BLaER1 treated with 17β-estradiol and CSF1 and Interleukin-3, amounts not matched to agents 10 nM and 100 nM (cell line): ENCODE data around the gene SOWAHA.
A peak's percentile ranks its signal among the peaks of the same experiment; 100 is the strongest.

Experiments used
- H3K27ac ChIP-seq, 11 experiments: shearing (Covaris generic); formaldehyde crosslinking; 2 replicates each; pipeline ENCODE4 v1.8.1; 2022
- H3K27me3 ChIP-seq, 11 experiments: shearing (Covaris generic); formaldehyde crosslinking; 2 replicates each; pipeline ENCODE4 v1.8.1; 2022
- H3K36me3 ChIP-seq, 11 experiments: shearing (Covaris generic); formaldehyde crosslinking; 2 replicates each; pipeline ENCODE4 v1.8.1; 2022
- H3K4me1 ChIP-seq, 10 experiments: shearing (Covaris generic); formaldehyde crosslinking; 2 replicates each; pipeline ENCODE4 v1.8.1; 2022
- H3K4me2 ChIP-seq, 11 experiments: shearing (Covaris generic); formaldehyde crosslinking; 2 replicates each; pipeline ENCODE4 v1.8.1; 2022
- H3K4me3 ChIP-seq, 10 experiments: shearing (Covaris generic); formaldehyde crosslinking; 2 replicates each; pipeline ENCODE4 v1.8.1; 2022
- H3K9ac ChIP-seq, 11 experiments: shearing (Covaris generic); formaldehyde crosslinking; 2 replicates each; pipeline ENCODE4 v1.8.1; 2022
- H3K9me3 ChIP-seq, 11 experiments: shearing (Covaris generic); formaldehyde crosslinking; replicated peaks in 1 of 11; 2 replicates each; pipeline ENCODE4 v1.8.1; 2022
- H4K20me1 ChIP-seq, 11 experiments: shearing (Covaris generic); formaldehyde crosslinking; 2 replicates each; pipeline ENCODE4 v1.8.1; 2022
- Cebpa-rat ChIP-seq, 11 experiments: shearing (Covaris generic); IDR thresholded peaks; 2 replicates each; pipeline ENCODE4 v1.8.1; 2022

The SOWAHA gene

GRCh38 chr5:132838516-132839282 is 25.6 kb downstream of the SOWAHA start:
- Histone ChIP-seq H3K9ac (peak overlapping the region in 6 of 11 experiments; percentile 44 to 71 (median 67); a peak in 9 of 22 replicates), H4K20me1 (no peaks in the 10 kb centered on the region), H3K4me3 (no peak overlapping the region), H3K27ac (peak overlapping the region; percentile 65 to 89 (median 79); a peak in 20 of 22 replicates), H3K4me2 (peak overlapping the region in 10 of 11 experiments; percentile 62 to 90 (median 78); a peak in 18 of 22 replicates), H3K9me3 (0 out of 22 replicates have a peak, but pooled peaks cover 0 to 5% (median 0%) of the 10 kb centered on the region in 11 experiments), H3K4me1 (peaks cover 25 to 78% (median 65%) of the 10 kb centered on the region in 10 experiments), H3K36me3 (no peaks in the 10 kb centered on the region), H3K27me3 (no peaks in the 10 kb centered on the region)
- TF ChIP-seq Cebpa-rat (IDR thresholded peaks at IDR 0.05) = no peak

DNA sequence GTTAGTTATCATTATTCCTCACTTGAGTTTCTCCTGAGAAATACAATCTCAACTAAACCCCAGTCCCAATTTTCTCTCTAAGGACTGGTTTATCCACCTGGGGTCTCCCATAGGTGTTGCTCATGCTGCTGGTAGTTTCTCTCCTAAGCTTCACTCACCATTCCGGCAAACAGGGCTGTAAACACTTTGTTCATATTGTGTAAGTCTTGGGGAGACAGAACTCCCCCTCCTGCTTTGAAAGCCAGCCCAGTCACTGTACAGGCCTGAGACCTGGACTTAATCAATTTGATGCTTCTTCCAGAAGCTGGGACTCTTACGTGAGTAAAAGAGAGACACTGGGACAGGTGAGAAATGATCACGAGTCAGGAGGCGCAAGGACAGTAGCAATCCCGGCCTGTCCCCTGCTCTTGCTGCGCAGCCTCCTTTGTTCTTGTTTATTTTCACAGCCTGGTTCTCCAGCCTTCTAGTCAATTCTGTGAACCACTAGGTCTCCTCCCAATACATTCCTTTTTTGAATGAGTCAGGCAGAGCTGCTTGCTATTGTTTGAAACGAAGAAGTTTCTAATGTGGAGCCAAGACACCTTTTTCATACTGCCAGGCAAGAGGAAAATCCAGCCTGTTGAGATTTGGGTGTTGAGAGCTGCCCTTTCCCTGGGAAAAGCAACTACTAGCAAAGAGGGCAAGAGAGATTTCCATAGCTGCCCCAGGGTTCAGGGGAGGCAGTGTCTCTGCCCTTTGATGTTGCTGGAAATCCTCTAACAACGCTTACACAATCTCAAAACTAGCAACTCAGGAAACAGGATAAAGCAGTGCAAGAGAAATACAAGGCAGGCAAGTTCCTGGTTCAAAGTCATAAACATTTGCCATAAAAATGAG is 26.6 kb downstream of the SOWAHA start:
- H3K27me3 ChIP-seq = no peaks in the 10 kb centered on the region
- H3K9me3 ChIP-seq = 0 out of 22 replicates have a peak, but pooled peaks cover 0 to 5% (median 0%) of the 10 kb centered on the region in 11 experiments
- H4K20me1 ChIP-seq = no peaks in the 10 kb centered on the region
- TF ChIP-seq Cebpa-rat (IDR thresholded peaks at IDR 0.05) = peak in 10 of 11 experiments; percentile 14 to 83 (median 56); a peak in 11 of 22 replicates
- no peak overlapping the region for H3K4me3 ChIP-seq
- H3K36me3 ChIP-seq = no peaks in the 10 kb centered on the region
- H3K4me2 ChIP-seq = peak overlapping the region; percentile 12 to 90 (median 77); a peak in 20 of 22 replicates
- H3K27ac ChIP-seq = peak overlapping the region in 10 of 11 experiments; percentile 47 to 89 (median 80); a peak in 20 of 22 replicates
- H3K9ac ChIP-seq = peak overlapping the region in 8 of 11 experiments; percentile 20 to 71 (median 60); a peak in 14 of 22 replicates
- peaks cover 25 to 78% (median 65%) of the 10 kb centered on the region in 10 experiments for H3K4me1 ChIP-seq

GRCh38 chr5:132840313-132840712 is 27.2 kb downstream of the SOWAHA start:
- Histone ChIP-seq H3K4me3 (no peak overlapping the region), H3K9me3 (0 out of 22 replicates have a peak, but pooled peaks cover 0 to 5% (median 0%) of the 10 kb centered on the region in 11 experiments), H3K4me1 (peaks cover 25 to 75% (median 65%) of the 10 kb centered on the region in 10 experiments), H3K27ac (peak overlapping the region; percentile 27 to 89 (median 79); a peak in 20 of 22 replicates), H3K27me3 (no peaks in the 10 kb centered on the region), H4K20me1 (no peaks in the 10 kb centered on the region), H3K36me3 (no peaks in the 10 kb centered on the region), H3K4me2 (peak overlapping the region; percentile 12 to 90 (median 77); a peak in 20 of 22 replicates), H3K9ac (peak overlapping the region in 8 of 11 experiments; percentile 20 to 71 (median 60); a peak in 13 of 22 replicates)
- no peak; a peak in 1 of 22 replicates for TF ChIP-seq Cebpa-rat (IDR thresholded peaks at IDR 0.05)

- no peak for TF ChIP-seq Cebpa-rat (IDR thresholded peaks at IDR 0.05)
- 0 out of 22 replicates have a peak, but pooled peaks cover 0 to 2% (median 0%) of the 10 kb centered on the region in 11 experiments for H3K9me3 ChIP-seq
- H3K4me3 ChIP-seq = no peak overlapping the region
- H3K9ac ChIP-seq = peak overlapping the region in 8 of 11 experiments; percentile 16 to 71 (median 60); a peak in 12 of 22 replicates
- H3K27me3 ChIP-seq = no peaks in the 10 kb centered on the region
- no peaks in the 10 kb centered on the region for H4K20me1 ChIP-seq
- peak overlapping the region in 10 of 11 experiments; percentile 29 to 90 (median 78); a peak in 20 of 22 replicates for H3K4me2 ChIP-seq
- peaks cover 24 to 70% (median 62%) of the 10 kb centered on the region in 10 experiments for H3K4me1 ChIP-seq
- H3K27ac ChIP-seq = peak overlapping the region; percentile 27 to 89 (median 79); a peak in 21 of 22 replicates
- H3K36me3 ChIP-seq = no peaks in the 10 kb centered on the region
Observed at GRCh38 chr5:132840896-132841295, 27.8 kb downstream of the SOWAHA start.

- no peak overlapping the region; a peak in 1 of 20 replicates for H3K4me3 ChIP-seq
- H3K36me3 ChIP-seq = no peaks in the 10 kb centered on the region
- no peaks in the 10 kb centered on the region for H3K9me3 ChIP-seq
- peak overlapping the region in 10 of 11 experiments; percentile 47 to 89 (median 80); a peak in 19 of 22 replicates for H3K27ac ChIP-seq
- no peaks in the 10 kb centered on the region for H3K27me3 ChIP-seq
- H3K4me2 ChIP-seq = peak overlapping the region; percentile 11 to 90 (median 77); a peak in 21 of 22 replicates
- peak overlapping the region in 7 of 11 experiments; percentile 16 to 71 (median 62); a peak in 11 of 22 replicates for H3K9ac ChIP-seq
- peak in 4 of 11 experiments; percentile 10 to 78 (median 51); a peak in 4 of 22 replicates for TF ChIP-seq Cebpa-rat (IDR thresholded peaks at IDR 0.05)
- peaks cover 20 to 65% (median 58%) of the 10 kb centered on the region in 10 experiments for H3K4me1 ChIP-seq
- no peaks in the 10 kb centered on the region for H4K20me1 ChIP-seq
Observed at GRCh38 chr5:132841305-132841704, 28.2 kb downstream of the SOWAHA start.

GRCh38 chr5:132848270-132848669 is 35.2 kb downstream of the SOWAHA start:
- no peak overlapping the region for H3K4me2 ChIP-seq
- peaks cover 0 to 1% (median 0%) of the 10 kb centered on the region in 10 experiments; a peak in 1 of 20 replicates for H3K4me1 ChIP-seq
- H3K27ac ChIP-seq = no peak overlapping the region
- no peak overlapping the region for H3K9ac ChIP-seq
- no peaks in the 10 kb centered on the region for H4K20me1 ChIP-seq
- no peak for TF ChIP-seq Cebpa-rat (IDR thresholded peaks at IDR 0.05)
- H3K27me3 ChIP-seq = no peaks in the 10 kb centered on the region
- no peaks in the 10 kb centered on the region for H3K36me3 ChIP-seq
- H3K9me3 ChIP-seq = no peaks in the 10 kb centered on the region
- H3K4me3 ChIP-seq = no peak overlapping the region

- H3K27me3 ChIP-seq = no peaks in the 10 kb centered on the region
- no peaks in the 10 kb centered on the region for H3K36me3 ChIP-seq
- H3K27ac ChIP-seq = no peak overlapping the region
- H3K4me2 ChIP-seq = no peak overlapping the region
- no peak overlapping the region for H3K4me3 ChIP-seq
- H3K9me3 ChIP-seq = no peaks in the 10 kb centered on the region
- peaks cover 4 to 10% (median 7%) of the 10 kb centered on the region in 10 experiments; a peak in 13 of 20 replicates for H3K4me1 ChIP-seq
- H3K9ac ChIP-seq = no peak overlapping the region
- no peak for TF ChIP-seq Cebpa-rat (IDR thresholded peaks at IDR 0.05)
- H4K20me1 ChIP-seq = no peaks in the 10 kb centered on the region
Observed at GRCh38 chr5:132849347-132849746, 36.2 kb downstream of the SOWAHA start.

DNA sequence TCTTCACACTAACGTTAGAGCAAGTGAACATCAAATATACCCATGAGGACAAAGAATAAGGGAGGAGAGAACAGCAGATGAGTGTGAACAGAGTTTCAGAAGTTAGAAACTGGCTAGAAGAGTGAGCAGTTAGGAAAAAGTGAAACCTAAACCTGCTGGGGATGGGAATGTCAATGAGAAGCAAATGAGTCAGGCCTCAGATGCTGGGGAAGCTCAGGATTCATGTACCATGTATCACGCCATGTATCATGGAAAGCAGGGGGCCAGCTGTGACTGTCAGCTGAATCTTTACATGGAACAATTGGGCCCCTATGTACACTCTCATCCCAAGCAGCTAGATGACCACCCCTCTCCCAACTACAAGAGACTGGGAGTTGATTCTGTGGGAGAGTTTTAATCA is 37.0 kb downstream of the SOWAHA start:
- Histone ChIP-seq H4K20me1 (no peaks in the 10 kb centered on the region), H3K4me3 (no peak overlapping the region), H3K27ac (no peak overlapping the region), H3K36me3 (no peaks in the 10 kb centered on the region), H3K9me3 (no peaks in the 10 kb centered on the region), H3K4me1 (peaks cover 4 to 11% (median 7%) of the 10 kb centered on the region in 10 experiments; a peak in 13 of 20 replicates), H3K27me3 (no peaks in the 10 kb centered on the region), H3K4me2 (no peak overlapping the region), H3K9ac (no peak overlapping the region)
- TF ChIP-seq Cebpa-rat (IDR thresholded peaks at IDR 0.05) = no peak
